Bronchial epithelial cell (primary cell): ENCODE data around the gene RNF187. TPM values are rescaled to one million over a fixed set of nuclear protein-coding genes. Genes with fewer than 3 reads are reported as not detected.

ENCODE experiments used
- DNase-seq: peaks from one replicate; pipeline ENCODE4 v3.0.0-alpha.2; 2010; ENCODE audit warnings: low read depth
- FAIRE-seq: peaks from 2 replicates; lab custom pipeline; 2011; peaks lifted over from hg19 to GRCh38; lab: Jason Lieb, UNC
- H3K27me3 ChIP-seq: 2 replicates; pipeline ENCODE4 v1.5.1; 2011; ENCODE audit warnings: low read length; ENCODE audit not compliant: control insufficient read depth, insufficient read depth
- H3K36me3 ChIP-seq: 2 replicates; pipeline ENCODE4 v1.5.1; 2011; ENCODE audit warnings: low read length; ENCODE audit not compliant: control insufficient read depth, insufficient read depth
- H3K4me3 ChIP-seq: 2 replicates; pipeline ENCODE4 v1.5.1; 2011; ENCODE audit warnings: mild to moderate bottlenecking, low read depth, low read length, control low read depth
- total RNA-seq: library from RNA; depleted of rRNA; stranded (reverse); fragments of >200 nt; gene quantifications from 2 replicates; pipeline ENCODE4 v1.2.1, GENCODE V29; 2014
- TF ChIP-seq, protein P1 (sequence below): IDR thresholded peaks from 2 replicates; pipeline ENCODE4 v1.5.1; 2011; ENCODE audit warnings: mild to moderate bottlenecking, moderate library complexity, low read length, control low read depth, inconsistent platforms; ENCODE audit not compliant: insufficient read depth, severe bottlenecking

RNF187 gene
- total RNA-seq, 1 donor from 2014 or later: 147 TPM

DNA sequence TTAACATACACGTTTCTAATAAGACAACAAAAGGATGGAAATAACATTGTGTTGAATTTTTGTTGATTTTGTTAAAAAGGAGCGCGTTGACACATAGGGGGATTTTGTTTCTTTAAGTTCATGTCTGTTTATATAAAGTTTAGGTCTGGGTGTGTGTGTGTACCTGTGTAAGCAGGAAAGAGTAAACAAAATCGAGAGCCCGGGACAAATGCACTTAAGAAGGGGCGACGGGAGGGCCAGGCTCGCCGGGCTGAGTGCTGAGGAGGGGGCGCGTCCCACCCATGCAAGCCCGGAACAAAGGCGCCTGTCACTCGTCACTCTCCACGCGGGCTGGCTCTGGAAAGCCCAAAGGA is 41.7 kb upstream of the RNF187 start:
- TF ChIP-seq, protein P1, sequence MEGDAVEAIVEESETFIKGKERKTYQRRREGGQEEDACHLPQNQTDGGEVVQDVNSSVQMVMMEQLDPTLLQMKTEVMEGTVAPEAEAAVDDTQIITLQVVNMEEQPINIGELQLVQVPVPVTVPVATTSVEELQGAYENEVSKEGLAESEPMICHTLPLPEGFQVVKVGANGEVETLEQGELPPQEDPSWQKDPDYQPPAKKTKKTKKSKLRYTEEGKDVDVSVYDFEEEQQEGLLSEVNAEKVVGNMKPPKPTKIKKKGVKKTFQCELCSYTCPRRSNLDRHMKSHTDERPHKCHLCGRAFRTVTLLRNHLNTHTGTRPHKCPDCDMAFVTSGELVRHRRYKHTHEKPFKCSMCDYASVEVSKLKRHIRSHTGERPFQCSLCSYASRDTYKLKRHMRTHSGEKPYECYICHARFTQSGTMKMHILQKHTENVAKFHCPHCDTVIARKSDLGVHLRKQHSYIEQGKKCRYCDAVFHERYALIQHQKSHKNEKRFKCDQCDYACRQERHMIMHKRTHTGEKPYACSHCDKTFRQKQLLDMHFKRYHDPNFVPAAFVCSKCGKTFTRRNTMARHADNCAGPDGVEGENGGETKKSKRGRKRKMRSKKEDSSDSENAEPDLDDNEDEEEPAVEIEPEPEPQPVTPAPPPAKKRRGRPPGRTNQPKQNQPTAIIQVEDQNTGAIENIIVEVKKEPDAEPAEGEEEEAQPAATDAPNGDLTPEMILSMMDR: no peak
- H3K36me3 ChIP-seq: no peaks in the 10 kb centered on the region
- no peak for DNase-seq
- FAIRE-seq: no peak
- peak overlapping the region; percentile 19 for H3K4me3 ChIP-seq
- H3K27me3 ChIP-seq: peaks cover 7% of the 10 kb centered on the region

DNA sequence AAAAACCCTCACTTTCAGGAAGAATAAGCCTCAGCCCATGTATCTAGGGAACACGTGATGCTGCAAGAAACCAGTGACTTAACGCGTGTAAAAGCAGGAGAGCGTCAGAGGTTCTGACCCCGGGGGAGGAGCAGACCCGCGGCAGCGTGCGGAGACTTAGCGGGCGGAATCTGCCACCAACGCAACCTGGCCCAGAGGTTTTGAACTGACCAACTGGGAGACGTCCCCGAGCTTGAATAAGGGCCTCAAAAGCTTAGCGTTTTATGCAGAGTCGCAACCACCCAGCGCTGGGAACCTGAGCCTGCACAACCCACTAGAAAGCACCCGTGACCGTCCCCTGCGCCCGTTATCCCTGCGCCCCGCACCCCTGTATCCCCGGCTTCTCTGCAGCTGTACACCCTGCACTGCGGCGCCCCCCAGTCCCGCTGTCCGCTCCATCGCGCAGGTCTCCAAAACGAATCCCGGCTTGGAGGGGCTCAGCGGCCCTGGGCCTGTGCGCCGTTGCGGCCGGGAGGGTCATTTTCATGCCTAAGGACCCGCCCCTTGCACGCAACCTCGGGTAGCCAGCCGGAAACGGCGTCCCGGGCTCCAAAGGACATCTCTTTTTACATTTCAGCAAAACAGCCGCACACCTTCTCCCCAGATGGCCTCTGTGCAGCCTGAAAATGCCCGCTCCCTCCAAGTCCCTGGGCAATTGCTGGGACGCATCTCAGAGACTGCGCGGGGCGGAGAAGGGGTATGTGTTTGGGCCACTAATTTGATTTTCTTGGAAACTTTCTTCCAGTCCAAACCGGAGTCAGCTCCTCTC is 41.1 kb upstream of the RNF187 start:
- DNase-seq (peak; percentile 31), FAIRE-seq (no peak)
- TF ChIP-seq, protein P1: no peak
- peak overlapping the region; percentile 19 for H3K4me3 ChIP-seq
- no peaks in the 10 kb centered on the region for H3K36me3 ChIP-seq
- peaks cover 7% of the 10 kb centered on the region for H3K27me3 ChIP-seq

DNA sequence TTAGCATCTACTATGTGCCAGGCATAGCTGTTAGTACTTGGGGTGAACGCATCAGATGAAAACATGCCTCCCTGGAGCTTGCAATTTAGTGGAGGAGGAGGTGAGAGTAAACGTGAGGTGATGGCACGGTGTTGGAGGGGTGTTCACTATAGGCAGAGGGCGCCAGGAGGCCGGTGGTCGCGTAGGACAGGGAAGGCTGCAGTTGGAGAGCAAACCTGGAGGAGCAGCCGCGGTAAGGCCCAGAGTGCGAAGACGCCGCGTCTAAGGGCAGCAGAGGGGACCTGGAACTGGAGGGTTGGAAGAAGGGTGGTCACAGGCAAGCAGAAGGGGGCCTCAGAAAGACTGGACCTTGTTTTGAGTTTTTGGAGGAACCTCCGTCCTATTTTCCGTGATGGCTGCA is 40.3 kb upstream of the RNF187 start:
- TF ChIP-seq, protein P1: no peak
- Histone ChIP-seq H3K4me3 (no peak overlapping the region), H3K27me3 (peaks cover 2% of the 10 kb centered on the region), H3K36me3 (no peaks in the 10 kb centered on the region)
- no peak for DNase-seq
- FAIRE-seq: no peak

DNA sequence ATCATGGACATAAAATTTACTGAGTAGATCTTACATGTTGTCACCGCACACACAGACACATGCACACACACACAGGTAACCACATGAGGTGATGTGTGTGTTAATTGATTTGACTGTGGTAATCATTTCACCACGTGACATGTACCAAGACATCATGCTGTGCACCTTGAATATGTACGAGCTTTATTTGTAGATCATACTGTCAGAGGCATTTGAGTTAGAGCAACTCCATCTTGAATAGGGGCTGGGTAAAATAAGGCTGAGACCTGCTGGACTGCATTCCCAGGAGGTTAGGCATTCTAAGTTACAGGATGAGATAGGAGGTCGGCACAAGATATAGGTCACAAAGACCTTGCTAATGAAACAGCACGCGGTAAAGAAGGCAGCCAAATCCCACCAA is 38.8 kb upstream of the RNF187 start:
- Histone ChIP-seq H3K4me3 (no peak overlapping the region), H3K27me3 (peaks cover 2% of the 10 kb centered on the region), H3K36me3 (no peaks in the 10 kb centered on the region)
- DNase-seq (peak; percentile 12), FAIRE-seq (peak; percentile 23)
- TF ChIP-seq, protein P1: no peak

DNA sequence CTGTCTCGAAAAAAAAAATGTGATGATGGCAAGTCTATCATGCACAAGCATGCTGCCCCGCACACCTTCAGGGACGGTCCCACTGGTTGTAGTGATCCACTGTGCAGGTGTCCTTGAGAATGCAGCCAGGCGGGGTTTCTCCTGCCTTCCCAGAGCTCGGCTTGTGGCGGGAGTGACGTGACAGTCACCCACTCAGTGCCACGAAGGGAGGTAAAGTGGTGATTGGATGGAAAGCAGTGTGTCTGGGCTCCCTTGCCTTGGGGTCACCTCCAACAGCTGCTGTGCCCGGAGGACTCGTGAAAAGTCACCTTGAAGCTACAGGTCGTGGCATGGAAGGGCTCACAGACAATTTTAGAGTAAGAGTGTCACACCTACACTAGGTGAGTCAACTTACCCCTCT is 37.0 kb upstream of the RNF187 start:
- H3K36me3 ChIP-seq: no peaks in the 10 kb centered on the region
- FAIRE-seq (peak; percentile 88), DNase-seq (no peak)
- no peak overlapping the region for H3K4me3 ChIP-seq
- peaks cover under 1% of the 10 kb centered on the region for H3K27me3 ChIP-seq
- TF ChIP-seq, protein P1: no peak
